HepG2 (cell line): ENCODE data around the gene JAM2. TPM values are rescaled to one million over a fixed set of nuclear protein-coding genes. Genes with fewer than 3 reads are reported as not detected.
A peak's percentile ranks its signal among the peaks of the same experiment; 100 is the strongest.

Source experiments
- CEBPG ChIP-seq: IDR thresholded peaks from 2 replicates; pipeline ENCODE4 v1.6.1; 2016
- FOSL1 ChIP-seq: sonication (generic); formaldehyde crosslinking; IDR thresholded peaks from 2 replicates; pipeline ENCODE4 v1.9.0; 2021; ENCODE audit warnings: missing genetic modification reagents, borderline replicate concordance
- FOXA1 ChIP-seq, 2 experiments: fragments of 450-650 bp in 1 of 2; sonication (generic) in 1 of 2; formaldehyde crosslinking in 1 of 2; IDR thresholded peaks; 2 replicates each; pipeline versions ENCODE4 v1.4.0 to v1.6.1; 2016 to 2020; ENCODE audit warnings: missing genetic modification reagents in 1 of 2
- FOXM1 ChIP-seq: sonication (generic); formaldehyde crosslinking; IDR thresholded peaks from 2 replicates; pipeline ENCODE4 v1.5.0; 2020; ENCODE audit warnings: missing genetic modification reagents
- MIXL1 ChIP-seq: IDR thresholded peaks from 2 replicates; pipeline ENCODE4 v1.6.1; 2016
- MTF1 ChIP-seq: sonication (generic); formaldehyde crosslinking; IDR thresholded peaks from 2 replicates; pipeline ENCODE4 v1.5.0; 2020; ENCODE audit warnings: missing genetic modification reagents
- RBAK ChIP-seq: sonication (generic); formaldehyde crosslinking; IDR thresholded peaks from 2 replicates; pipeline ENCODE4 v1.5.1; 2020; ENCODE audit warnings: mild to moderate bottlenecking, missing genetic modification reagents
- REPIN1 ChIP-seq: sonication (generic); formaldehyde crosslinking; IDR thresholded peaks from 2 replicates; pipeline ENCODE4 v1.8.0; 2022; ENCODE audit warnings: missing genetic modification reagents, low read depth, mild to moderate bottlenecking, borderline replicate concordance
- SIN3A ChIP-seq: IDR thresholded peaks from 2 replicates; pipeline ENCODE4 v1.6.1; 2011; ENCODE audit warnings: low read depth, mild to moderate bottlenecking, control low read depth, low read length, borderline replicate concordance
- TRIM24 ChIP-seq: sonication (generic); formaldehyde crosslinking; IDR thresholded peaks from 2 replicates; pipeline ENCODE4 v1.8.0; 2022; ENCODE audit warnings: mild to moderate bottlenecking, missing genetic modification reagents
- ZBTB42 ChIP-seq: sonication (generic); formaldehyde crosslinking; IDR thresholded peaks from 2 replicates; pipeline ENCODE4 v1.5.0; 2020; ENCODE audit warnings: mild to moderate bottlenecking, missing genetic modification reagents
- ZNF20 ChIP-seq: sonication (generic); formaldehyde crosslinking; IDR thresholded peaks from 2 replicates; pipeline ENCODE4 v1.4.0; 2020; ENCODE audit warnings: mild to moderate bottlenecking, moderate library complexity, missing genetic modification reagents
- ZNF33B ChIP-seq: sonication (generic); formaldehyde crosslinking; IDR thresholded peaks from 2 replicates; pipeline ENCODE4 v1.5.1; 2020; ENCODE audit warnings: mild to moderate bottlenecking, missing genetic modification reagents
- ZNF567 ChIP-seq: sonication (generic); formaldehyde crosslinking; IDR thresholded peaks from 2 replicates; pipeline ENCODE4 v1.8.1; 2023; ENCODE audit warnings: mild to moderate bottlenecking, missing genetic modification reagents, borderline replicate concordance
- ZNF780A ChIP-seq: sonication (generic); formaldehyde crosslinking; IDR thresholded peaks from 2 replicates; pipeline ENCODE4 v1.8.0; 2022; ENCODE audit warnings: mild to moderate bottlenecking, missing genetic modification reagents, moderate library complexity
- polyA plus RNA-seq, 8 experiments: library from polyadenylated mRNA; depleted of rRNA in 3 of 8; stranded (reverse) in 7 of 8; unstranded in 1 of 8; fragments of >200 nt; fragmentation: Illumina TruSeq in 4 of 8; extraction: Trizol in 4 of 8; gene quantifications; 2 replicates each; pipeline versions ENCODE4 v1.2.1 to v1.2.3, GENCODE V29; 2011 to 2016; ENCODE audit warnings: low read depth in 4 of 8, missing spikeins in 1 of 8, mixed read lengths in 1 of 8; ENCODE audit not compliant: insufficient read depth in 1 of 8
- total RNA-seq, 5 experiments: library from RNA; depleted of rRNA; stranded (reverse); fragments of >200 nt; fragmentation: Illumina TruSeq; extraction: Trizol; gene quantifications; 2 replicates each; pipeline ENCODE4 v1.2.3, GENCODE V29; 2016; ENCODE audit warnings: low read depth in 1 of 5
- TF ChIP-seq, protein P1 (sequence below): IDR thresholded peaks from 2 replicates; pipeline ENCODE4 v1.6.1; 2018; ENCODE audit warnings: missing genetic modification reagents, mild to moderate bottlenecking, missing compliant biosample characterization
- TF ChIP-seq, protein P2 (sequence below): fragments of 450-650 bp; IDR thresholded peaks from 2 replicates; pipeline ENCODE4 v1.6.1; 2017; ENCODE audit warnings: mild to moderate bottlenecking
- TF ChIP-seq, protein P3 (sequence below): sonication (generic); formaldehyde crosslinking; IDR thresholded peaks from 2 replicates; pipeline ENCODE4 v1.4.0; 2020; ENCODE audit warnings: low read depth, missing genetic modification reagents
- TF ChIP-seq, protein P4 (sequence below): sonication (generic); formaldehyde crosslinking; IDR thresholded peaks from 2 replicates; pipeline ENCODE4 v1.5.0; 2020; ENCODE audit warnings: mild to moderate bottlenecking, missing genetic modification reagents

Gene JAM2
- total and polyA plus RNA-seq, 2 of the 13 experiments (the other 11 are each of a cell fraction or from before 2014, with no cell fraction given), result 0.07 TPM; not detected in 1

DNA sequence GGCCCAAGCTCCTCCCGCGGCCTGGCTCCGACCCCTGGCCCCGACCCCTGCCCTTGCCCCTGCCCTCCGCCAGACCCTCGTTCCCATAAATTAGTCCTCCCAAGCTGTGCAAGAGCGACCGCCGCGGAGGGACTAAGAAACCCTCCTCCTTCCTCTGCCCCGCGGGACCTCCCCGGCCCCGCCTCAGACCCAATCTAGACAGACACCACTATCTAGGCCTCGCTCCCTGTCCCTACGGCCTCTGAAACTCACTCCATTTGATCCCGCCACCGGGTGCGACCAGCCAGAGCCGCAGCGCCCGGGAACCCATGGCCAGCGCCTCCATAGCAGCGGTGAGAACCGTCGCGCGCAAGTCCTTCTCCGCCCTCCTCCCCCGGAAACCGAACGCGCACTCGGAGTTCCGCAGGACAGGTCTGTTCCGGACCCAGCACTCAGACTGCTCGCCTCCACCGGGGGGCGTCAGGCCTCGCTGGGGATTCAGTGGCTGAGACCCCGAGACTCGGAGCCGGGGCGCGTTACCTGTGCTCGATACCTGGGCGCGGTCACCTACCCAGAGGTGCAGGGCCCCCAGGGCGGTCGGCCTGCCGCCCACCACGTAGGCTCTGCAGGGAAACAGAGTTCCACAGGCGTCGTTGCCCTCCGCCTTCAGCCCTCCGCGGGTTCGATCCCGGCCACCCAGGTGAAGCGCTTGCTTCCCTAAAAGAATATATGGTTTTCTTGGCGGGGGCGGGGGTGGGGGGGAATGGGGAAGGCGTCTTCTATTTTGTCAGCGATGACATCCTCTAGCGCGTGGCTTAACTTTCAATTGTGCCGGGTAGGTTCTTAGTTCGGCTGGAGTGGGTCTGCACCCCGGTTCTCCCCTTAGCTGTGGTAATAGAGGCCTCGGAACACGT lies 31.7 kb upstream of the JAM2 start, which contains the start of gene MRPL39 (continued):
- TF ChIP-seq FOXM1 (CRISPR knock-in tag) (0 out of 2 replicates have a peak, but pooled peaks have one; percentile 19), MTF1 (CRISPR knock-in tag) (no peak), FOXA1 (IDR thresholded peaks at IDR 0.05) (no peak), FOXA1 (CRISPR knock-in tag; IDR thresholded peaks at IDR 0.05) (peak; percentile 29; the same call in 1 of the 2 replicates), ZNF33B (CRISPR knock-in tag) (peak; percentile 74; the same call in 1 of the 2 replicates), ZNF780A (no peak), MIXL1 (CRISPR knock-in tag) (peak; percentile 72; the same call in 1 of the 2 replicates), CEBPG (CRISPR knock-in tag) (peak; percentile 46), FOSL1 (CRISPR knock-in tag) (no peak), SIN3A (peak; percentile 89; the same call in 1 of the 2 replicates), ZNF567 (0 out of 2 replicates have a peak, but pooled peaks have one; percentile 59), RBAK (CRISPR knock-in tag) (no peak), TRIM24 (no peak), ZBTB42 (CRISPR knock-in tag) (no peak), ZNF20 (CRISPR knock-in tag) (peak; percentile 77; the same call in 1 of the 2 replicates), REPIN1 (CRISPR knock-in tag) (peak; percentile 91)
- TF ChIP-seq, protein P1, sequence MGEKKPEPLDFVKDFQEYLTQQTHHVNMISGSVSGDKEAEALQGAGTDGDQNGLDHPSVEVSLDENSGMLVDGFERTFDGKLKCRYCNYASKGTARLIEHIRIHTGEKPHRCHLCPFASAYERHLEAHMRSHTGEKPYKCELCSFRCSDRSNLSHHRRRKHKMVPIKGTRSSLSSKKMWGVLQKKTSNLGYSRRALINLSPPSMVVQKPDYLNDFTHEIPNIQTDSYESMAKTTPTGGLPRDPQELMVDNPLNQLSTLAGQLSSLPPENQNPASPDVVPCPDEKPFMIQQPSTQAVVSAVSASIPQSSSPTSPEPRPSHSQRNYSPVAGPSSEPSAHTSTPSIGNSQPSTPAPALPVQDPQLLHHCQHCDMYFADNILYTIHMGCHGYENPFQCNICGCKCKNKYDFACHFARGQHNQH (CRISPR knock-in tag), result peak; percentile 93
- TF ChIP-seq, protein P2, sequence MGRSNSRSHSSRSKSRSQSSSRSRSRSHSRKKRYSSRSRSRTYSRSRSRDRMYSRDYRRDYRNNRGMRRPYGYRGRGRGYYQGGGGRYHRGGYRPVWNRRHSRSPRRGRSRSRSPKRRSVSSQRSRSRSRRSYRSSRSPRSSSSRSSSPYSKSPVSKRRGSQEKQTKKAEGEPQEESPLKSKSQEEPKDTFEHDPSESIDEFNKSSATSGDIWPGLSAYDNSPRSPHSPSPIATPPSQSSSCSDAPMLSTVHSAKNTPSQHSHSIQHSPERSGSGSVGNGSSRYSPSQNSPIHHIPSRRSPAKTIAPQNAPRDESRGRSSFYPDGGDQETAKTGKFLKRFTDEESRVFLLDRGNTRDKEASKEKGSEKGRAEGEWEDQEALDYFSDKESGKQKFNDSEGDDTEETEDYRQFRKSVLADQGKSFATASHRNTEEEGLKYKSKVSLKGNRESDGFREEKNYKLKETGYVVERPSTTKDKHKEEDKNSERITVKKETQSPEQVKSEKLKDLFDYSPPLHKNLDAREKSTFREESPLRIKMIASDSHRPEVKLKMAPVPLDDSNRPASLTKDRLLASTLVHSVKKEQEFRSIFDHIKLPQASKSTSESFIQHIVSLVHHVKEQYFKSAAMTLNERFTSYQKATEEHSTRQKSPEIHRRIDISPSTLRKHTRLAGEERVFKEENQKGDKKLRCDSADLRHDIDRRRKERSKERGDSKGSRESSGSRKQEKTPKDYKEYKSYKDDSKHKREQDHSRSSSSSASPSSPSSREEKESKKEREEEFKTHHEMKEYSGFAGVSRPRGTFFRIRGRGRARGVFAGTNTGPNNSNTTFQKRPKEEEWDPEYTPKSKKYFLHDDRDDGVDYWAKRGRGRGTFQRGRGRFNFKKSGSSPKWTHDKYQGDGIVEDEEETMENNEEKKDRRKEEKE, result no peak
- TF ChIP-seq, protein P3, sequence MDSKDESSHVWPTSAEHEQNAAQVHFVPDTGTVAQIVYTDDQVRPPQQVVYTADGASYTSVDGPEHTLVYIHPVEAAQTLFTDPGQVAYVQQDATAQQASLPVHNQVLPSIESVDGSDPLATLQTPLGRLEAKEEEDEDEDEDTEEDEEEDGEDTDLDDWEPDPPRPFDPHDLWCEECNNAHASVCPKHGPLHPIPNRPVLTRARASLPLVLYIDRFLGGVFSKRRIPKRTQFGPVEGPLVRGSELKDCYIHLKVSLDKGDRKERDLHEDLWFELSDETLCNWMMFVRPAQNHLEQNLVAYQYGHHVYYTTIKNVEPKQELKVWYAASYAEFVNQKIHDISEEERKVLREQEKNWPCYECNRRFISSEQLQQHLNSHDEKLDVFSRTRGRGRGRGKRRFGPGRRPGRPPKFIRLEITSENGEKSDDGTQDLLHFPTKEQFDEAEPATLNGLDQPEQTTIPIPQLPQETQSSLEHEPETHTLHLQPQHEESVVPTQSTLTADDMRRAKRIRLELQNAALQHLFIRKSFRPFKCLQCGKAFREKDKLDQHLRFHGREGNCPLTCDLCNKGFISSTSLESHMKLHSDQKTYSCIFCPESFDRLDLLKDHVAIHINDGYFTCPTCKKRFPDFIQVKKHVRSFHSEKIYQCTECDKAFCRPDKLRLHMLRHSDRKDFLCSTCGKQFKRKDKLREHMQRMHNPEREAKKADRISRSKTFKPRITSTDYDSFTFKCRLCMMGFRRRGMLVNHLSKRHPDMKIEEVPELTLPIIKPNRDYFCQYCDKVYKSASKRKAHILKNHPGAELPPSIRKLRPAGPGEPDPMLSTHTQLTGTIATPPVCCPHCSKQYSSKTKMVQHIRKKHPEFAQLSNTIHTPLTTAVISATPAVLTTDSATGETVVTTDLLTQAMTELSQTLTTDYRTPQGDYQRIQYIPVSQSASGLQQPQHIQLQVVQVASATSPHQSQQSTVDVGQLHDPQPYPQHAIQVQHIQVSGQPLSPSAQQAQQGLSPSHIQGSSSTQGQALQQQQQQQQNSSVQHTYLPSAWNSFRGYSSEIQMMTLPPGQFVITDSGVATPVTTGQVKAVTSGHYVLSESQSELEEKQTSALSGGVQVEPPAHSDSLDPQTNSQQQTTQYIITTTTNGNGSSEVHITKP (CRISPR knock-in tag), result peak; percentile 62; the same call in 1 of the 2 replicates
- TF ChIP-seq, protein P4, sequence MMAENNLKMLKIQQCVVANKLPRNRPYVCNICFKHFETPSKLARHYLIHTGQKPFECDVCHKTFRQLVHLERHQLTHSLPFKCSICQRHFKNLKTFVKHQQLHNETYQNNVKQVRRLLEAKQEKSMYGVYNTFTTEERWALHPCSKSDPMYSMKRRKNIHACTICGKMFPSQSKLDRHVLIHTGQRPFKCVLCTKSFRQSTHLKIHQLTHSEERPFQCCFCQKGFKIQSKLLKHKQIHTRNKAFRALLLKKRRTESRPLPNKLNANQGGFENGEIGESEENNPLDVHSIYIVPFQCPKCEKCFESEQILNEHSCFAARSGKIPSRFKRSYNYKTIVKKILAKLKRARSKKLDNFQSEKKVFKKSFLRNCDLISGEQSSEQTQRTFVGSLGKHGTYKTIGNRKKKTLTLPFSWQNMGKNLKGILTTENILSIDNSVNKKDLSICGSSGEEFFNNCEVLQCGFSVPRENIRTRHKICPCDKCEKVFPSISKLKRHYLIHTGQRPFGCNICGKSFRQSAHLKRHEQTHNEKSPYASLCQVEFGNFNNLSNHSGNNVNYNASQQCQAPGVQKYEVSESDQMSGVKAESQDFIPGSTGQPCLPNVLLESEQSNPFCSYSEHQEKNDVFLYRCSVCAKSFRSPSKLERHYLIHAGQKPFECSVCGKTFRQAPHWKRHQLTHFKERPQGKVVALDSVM (CRISPR knock-in tag), result no peak; the same call in 1 of the 2 replicates
